ENCODE data around the gene RTN4.

RTN4 gene

GRCh38 chr2:54940723-54941122 is 109.5 kb downstream of the RTN4 start:
- DNase-seq (ENCODE audit: low read depth), result no peak

GRCh38 chr2:54939446-54940118 is 110.7 kb downstream of the RTN4 start:
- TF ChIP-seq CTCF (conservative IDR thresholded peaks at IDR 0.05; ENCODE audit: low read depth, low read length), result no peak
- DNase-seq (ENCODE audit: low read depth), result no peak
- H3K4me3 ChIP-seq (ENCODE audit: low read depth, low read length), result no peak overlapping the region

More at GRCh38 chr2:54940723-54941122, 109.5 kb downstream of the RTN4 start:
- TF ChIP-seq CTCF (conservative IDR thresholded peaks at IDR 0.05; ENCODE audit: low read depth, low read length), result no peak
- no peak overlapping the region for H3K4me3 ChIP-seq (ENCODE audit: low read depth, low read length)

- no peak overlapping the region for H3K4me3 ChIP-seq (ENCODE audit: low read depth, low read length)
- TF ChIP-seq CTCF (conservative IDR thresholded peaks at IDR 0.05; ENCODE audit: low read depth, low read length), result no peak
- DNase-seq (ENCODE audit: low read depth), result no peak
Measured at GRCh38 chr2:54936766-54937165, 113.5 kb downstream of the RTN4 start.

GRCh38 chr2:54935389-54935788 is 114.9 kb downstream of the RTN4 start:
- H3K4me3 ChIP-seq (ENCODE audit: low read depth, low read length), result no peak overlapping the region
- DNase-seq (ENCODE audit: low read depth), result no peak
- TF ChIP-seq CTCF (conservative IDR thresholded peaks at IDR 0.05; ENCODE audit: low read depth, low read length), result no peak

- DNase-seq (ENCODE audit: low read depth), result no peak
- no peak overlapping the region for H3K4me3 ChIP-seq (ENCODE audit: low read depth, low read length)
- TF ChIP-seq CTCF (conservative IDR thresholded peaks at IDR 0.05; ENCODE audit: low read depth, low read length), result no peak
Measured at GRCh38 chr2:54931473-54931872, 118.8 kb downstream of the RTN4 start.

GRCh38 chr2:54928719-54929118 is 121.5 kb downstream of the RTN4 start:
- TF ChIP-seq CTCF (conservative IDR thresholded peaks at IDR 0.05; ENCODE audit: low read depth, low read length), result no peak
- H3K4me3 ChIP-seq (ENCODE audit: low read depth, low read length), result no peak overlapping the region
- DNase-seq (ENCODE audit: low read depth), result no peak
